Type B pancreatic cell (in vitro differentiated cells): Measurements from ENCODE around the gene SSH2. TPM values are rescaled to one million over a fixed set of nuclear protein-coding genes. Genes with fewer than 3 reads are reported as not detected.
A peak's percentile ranks its signal among the peaks of the same experiment; 100 is the strongest.

Source experiments
- DNase-seq: peaks from one replicate; pipeline ENCODE4 v3.0.0; 2021; ENCODE audit warnings: mixed read lengths; ENCODE audit not compliant: unreplicated experiment; ENCODE audit errors: extremely low spot score
- H3K27ac Mint-ChIP-seq: 2 replicates; pipeline ENCODE4 v1.8.0; 2021; ENCODE audit warnings: mild to moderate bottlenecking, mixed read lengths
- H3K27me3 Mint-ChIP-seq: 2 replicates; pipeline ENCODE4 v1.8.0; 2021; ENCODE audit warnings: mixed read lengths
- H3K36me3 Mint-ChIP-seq: 2 replicates; pipeline ENCODE4 v1.8.0; 2021; ENCODE audit warnings: mixed read lengths
- H3K4me1 Mint-ChIP-seq: one replicate; pipeline ENCODE4 v1.8.0; 2021; ENCODE audit warnings: mixed read lengths; ENCODE audit not compliant: unreplicated experiment
- H3K4me3 Mint-ChIP-seq: 2 replicates; pipeline ENCODE4 v1.8.0; 2021; ENCODE audit warnings: mild to moderate bottlenecking, mixed read lengths
- H3K9me3 Mint-ChIP-seq: 2 replicates; pipeline ENCODE4 v1.8.0; 2021; ENCODE audit warnings: mixed read lengths
- CTCF ChIP-seq: fragments of 200-600 bp; sonication (generic); conservative IDR thresholded peaks from 2 replicates; pipeline ENCODE4 v1.5.0; 2021; ENCODE audit warnings: antibody characterized with exemption, mild to moderate bottlenecking
- total RNA-seq: library from RNA; stranded (reverse); gene quantifications from 2 replicates; pipeline ENCODE4 v1.2.1, GENCODE V29; 2021; ENCODE audit warnings: low replicate concordance

SSH2 gene
- total RNA-seq, 1 donor from 2014 or later, result 23.8 TPM

GRCh38 chr17:29618272-29619065 lies 311.6 kb downstream of the SSH2 start:
- no peak overlapping the region for H3K4me3 Mint-ChIP-seq
- H3K27ac Mint-ChIP-seq, result no peak overlapping the region
- DNase-seq, result no peak
- no peaks in the 10 kb centered on the region for H3K9me3 Mint-ChIP-seq
- H3K36me3 Mint-ChIP-seq, result no peaks in the 10 kb centered on the region
- TF ChIP-seq CTCF, result peak; percentile 13
- H3K4me1 Mint-ChIP-seq, result peaks cover 6% of the 10 kb centered on the region
- H3K27me3 Mint-ChIP-seq, result peaks cover 66% of the 10 kb centered on the region

- Mint-ChIP-seq H3K4me1 (no peaks in the 10 kb centered on the region), H3K9me3 (no peaks in the 10 kb centered on the region), H3K27me3 (peaks cover 62% of the 10 kb centered on the region), H3K36me3 (no peaks in the 10 kb centered on the region), H3K27ac (no peak overlapping the region), H3K4me3 (peak overlapping the region; percentile 60)
- TF ChIP-seq CTCF, result peak; percentile 75
- peak; percentile 79 for DNase-seq
These were observed 312.4 kb downstream of the SSH2 start for GRCh38 chr17:29617481-29618271.

DNA sequence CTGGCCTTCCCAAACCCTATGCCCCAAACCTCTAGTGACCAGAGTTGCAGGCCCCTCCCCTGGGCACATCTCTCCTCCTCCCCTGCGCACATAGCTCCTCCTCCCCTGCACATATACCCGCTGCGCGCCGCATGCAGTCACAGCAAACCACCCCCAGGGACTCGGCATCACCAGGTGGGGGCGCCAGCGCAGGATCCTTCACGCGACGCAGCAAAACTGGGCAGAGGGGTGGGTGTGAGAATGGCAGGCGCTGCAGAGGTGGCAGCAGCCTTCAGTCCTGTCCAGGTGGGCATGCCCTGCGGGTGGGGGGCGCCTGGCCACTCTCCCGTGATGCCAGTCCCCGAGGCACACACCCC lies 312.9 kb downstream of the SSH2 start:
- Mint-ChIP-seq H3K9me3 (no peaks in the 10 kb centered on the region), H3K4me3 (peak overlapping the region; percentile 60), H3K27me3 (peaks cover 61% of the 10 kb centered on the region), H3K36me3 (no peaks in the 10 kb centered on the region), H3K4me1 (no peaks in the 10 kb centered on the region), H3K27ac (no peak overlapping the region)
- peak; percentile 71 for TF ChIP-seq CTCF
- DNase-seq, result peak; percentile 79

- no peak for TF ChIP-seq CTCF
- Mint-ChIP-seq H3K27me3 (peaks cover 57% of the 10 kb centered on the region), H3K4me3 (peak overlapping the region; percentile 85), H3K36me3 (no peaks in the 10 kb centered on the region), H3K9me3 (no peaks in the 10 kb centered on the region), H3K27ac (no peak overlapping the region), H3K4me1 (no peaks in the 10 kb centered on the region)
- no peak for DNase-seq
These were observed 313.6 kb downstream of the SSH2 start for GRCh38 chr17:29616300-29617048.

DNA sequence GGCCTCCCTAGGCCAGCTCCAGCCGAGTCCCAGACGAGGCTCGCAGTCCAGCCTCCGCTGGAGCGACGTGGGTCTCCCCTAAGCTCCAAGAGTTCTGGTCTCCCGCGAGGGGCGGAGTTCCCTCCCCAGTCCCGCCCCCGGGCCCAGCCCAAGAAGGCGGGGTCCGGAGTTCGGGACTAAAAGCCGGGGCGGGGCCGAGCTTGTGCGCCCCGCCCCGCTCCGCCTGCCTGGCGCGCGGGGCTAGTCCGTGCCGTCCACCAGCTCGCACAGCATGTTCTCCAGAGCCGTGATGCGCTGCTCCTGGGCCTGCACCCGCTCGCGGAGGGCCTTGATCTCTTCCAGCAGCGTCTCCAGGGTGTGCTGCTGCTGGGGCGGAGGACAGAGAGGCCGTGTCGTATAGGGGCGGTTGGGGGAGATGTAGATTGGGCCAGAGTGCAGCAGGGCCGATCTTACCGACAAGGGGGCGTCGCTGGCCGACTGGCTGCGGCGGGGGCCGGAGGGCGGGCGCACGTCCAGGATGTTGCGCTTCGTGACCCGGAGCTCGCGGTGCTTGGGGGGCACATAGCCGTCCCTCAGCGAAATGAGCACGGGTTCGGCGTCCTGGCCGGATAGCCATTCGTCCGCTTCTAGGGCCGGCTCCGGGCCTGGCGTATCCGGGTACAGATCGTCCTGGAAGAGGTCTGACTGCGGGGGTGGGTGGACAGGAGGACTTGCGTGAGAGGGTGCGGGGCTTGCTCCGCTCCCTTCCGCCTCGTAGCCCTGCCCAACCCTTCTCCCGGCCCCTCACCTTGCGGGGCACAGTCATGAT lies 314.3 kb downstream of the SSH2 start:
- DNase-seq, result peak; percentile 83
- Mint-ChIP-seq H3K4me3 (peak overlapping the region; percentile 85), H3K36me3 (peaks cover 3% of the 10 kb centered on the region), H3K9me3 (no peaks in the 10 kb centered on the region), H3K27me3 (peaks cover 52% of the 10 kb centered on the region), H3K4me1 (no peaks in the 10 kb centered on the region), H3K27ac (peak overlapping the region; percentile 76)
- no peak for TF ChIP-seq CTCF
